ENCODE measurements around the gene SDF4.

The SDF4 gene

GRCh38 chr1:1242461-1243265 is 10.9 kb upstream of the SDF4 start:
- no peak for DNase-seq (ENCODE audit: low read depth)
- TF ChIP-seq CTCF (IDR thresholded peaks at IDR 0.05; ENCODE audit: control insufficient read depth, insufficient read depth, low read depth, low read length, missing control alignments): no peak
- no peak overlapping the region for H3K4me3 ChIP-seq (ENCODE audit: control insufficient read depth, low read depth, low read length)

GRCh38 chr1:1241588-1242219 is 9.9 kb upstream of the SDF4 start:
- no peak for TF ChIP-seq CTCF (IDR thresholded peaks at IDR 0.05; ENCODE audit: control insufficient read depth, insufficient read depth, low read depth, low read length, missing control alignments)
- no peak for DNase-seq (ENCODE audit: low read depth)

GRCh38 chr1:1240822-1241587 is 9.2 kb upstream of the SDF4 start:
- no peak for DNase-seq (ENCODE audit: low read depth)
- H3K4me3 ChIP-seq (ENCODE audit: control insufficient read depth, low read depth, low read length): no peak overlapping the region
- no peak for TF ChIP-seq CTCF (IDR thresholded peaks at IDR 0.05; ENCODE audit: control insufficient read depth, insufficient read depth, low read depth, low read length, missing control alignments)

More at GRCh38 chr1:1241588-1242219, 9.9 kb upstream of the SDF4 start:
- H3K4me3 ChIP-seq (ENCODE audit: control insufficient read depth, low read depth, low read length): no peak overlapping the region

- H3K4me3 ChIP-seq (ENCODE audit: control insufficient read depth, low read depth, low read length): no peak overlapping the region
- TF ChIP-seq CTCF (IDR thresholded peaks at IDR 0.05; ENCODE audit: control insufficient read depth, insufficient read depth, low read depth, low read length, missing control alignments): no peak
- no peak for DNase-seq (ENCODE audit: low read depth)
Measured at GRCh38 chr1:1240348-1240732, 8.5 kb upstream of the SDF4 start.

DNA sequence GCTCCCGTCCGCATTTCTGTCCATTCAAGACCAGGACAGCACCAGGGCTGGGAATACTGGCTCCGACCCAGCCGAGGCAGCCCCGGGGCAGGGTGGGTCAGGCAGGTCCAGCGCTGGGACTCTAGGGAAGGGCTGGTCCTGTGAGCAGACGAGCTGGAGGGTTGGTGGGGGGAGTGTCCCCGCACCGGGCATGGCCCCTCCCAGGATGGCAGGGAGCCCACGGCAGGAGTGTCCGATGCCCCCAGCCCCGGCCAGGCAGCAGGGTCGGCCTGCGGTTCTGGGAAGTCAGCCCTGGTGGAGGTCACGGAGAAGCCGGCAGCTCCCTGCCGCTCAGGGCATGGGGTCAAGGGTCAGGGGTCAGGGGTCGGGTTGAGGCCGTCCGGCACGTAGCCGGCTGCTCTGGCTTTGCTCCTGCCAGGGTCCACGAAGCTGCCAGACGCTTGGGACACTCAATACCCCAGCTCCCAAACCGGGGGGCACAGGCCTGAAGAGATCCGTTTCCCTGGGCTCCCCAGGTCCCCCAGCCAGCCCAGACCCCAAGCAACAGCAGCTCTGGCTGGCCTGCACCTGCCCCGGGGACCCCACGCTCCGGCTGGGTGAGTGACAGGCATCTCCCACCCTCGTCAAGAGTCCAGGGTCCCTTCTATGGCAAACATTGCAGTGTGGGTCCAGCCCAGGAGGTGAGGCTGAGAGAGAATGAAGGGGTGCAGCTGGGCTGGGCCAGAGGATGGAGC is 8.0 kb upstream of the SDF4 start:
- no peak overlapping the region for H3K4me3 ChIP-seq (ENCODE audit: control insufficient read depth, low read depth, low read length)
- no peak for TF ChIP-seq CTCF (IDR thresholded peaks at IDR 0.05; ENCODE audit: control insufficient read depth, insufficient read depth, low read depth, low read length, missing control alignments)
- no peak for DNase-seq (ENCODE audit: low read depth)

GRCh38 chr1:1239227-1239613 is 7.4 kb upstream of the SDF4 start:
- TF ChIP-seq CTCF (IDR thresholded peaks at IDR 0.05; ENCODE audit: control insufficient read depth, insufficient read depth, low read depth, low read length, missing control alignments): no peak
- DNase-seq (ENCODE audit: low read depth): no peak
- no peak overlapping the region for H3K4me3 ChIP-seq (ENCODE audit: control insufficient read depth, low read depth, low read length)
